Measurements from ENCODE around the gene SNAPIN.

SNAPIN gene, protein sequence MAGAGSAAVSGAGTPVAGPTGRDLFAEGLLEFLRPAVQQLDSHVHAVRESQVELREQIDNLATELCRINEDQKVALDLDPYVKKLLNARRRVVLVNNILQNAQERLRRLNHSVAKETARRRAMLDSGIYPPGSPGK

DNA sequence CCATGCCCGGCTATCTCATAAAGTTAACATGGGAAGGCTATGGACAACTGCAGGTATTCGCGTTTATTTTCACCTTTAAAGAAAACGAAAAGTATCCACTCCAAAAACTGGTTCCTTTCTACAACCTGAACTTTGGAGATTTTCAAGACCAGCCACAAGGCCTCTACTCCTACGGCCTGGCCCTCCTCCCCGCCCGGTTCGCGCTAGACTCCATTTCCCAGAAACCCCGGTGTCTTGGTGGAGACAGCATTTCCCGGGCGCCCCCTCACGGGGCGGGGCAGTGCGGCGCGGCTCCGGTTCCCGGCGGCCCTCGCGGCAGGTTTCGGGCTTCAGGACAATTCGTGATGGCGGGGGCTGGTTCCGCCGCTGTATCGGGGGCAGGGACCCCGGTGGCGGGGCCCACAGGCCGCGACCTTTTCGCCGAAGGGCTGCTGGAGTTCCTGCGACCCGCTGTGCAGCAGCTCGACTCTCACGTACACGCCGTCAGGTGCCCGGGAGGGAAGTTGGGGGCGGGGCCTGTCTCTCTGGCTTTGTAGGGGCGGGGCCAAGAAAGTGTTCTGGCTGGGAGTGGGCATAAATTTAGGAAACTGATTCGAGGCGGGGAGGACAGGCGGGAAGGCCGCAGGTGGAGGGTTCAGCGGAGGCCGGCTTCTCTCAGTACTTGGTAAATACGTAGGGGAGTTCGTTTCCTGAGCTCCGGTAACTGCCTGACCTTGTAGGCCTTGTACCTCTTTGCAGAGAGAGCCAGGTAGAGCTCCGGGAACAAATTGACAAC lies at the start of gene SNAPIN:
Gene SNAPIN (plus strand): TSS at position 304 of the 775 bp plus-strand sequence. CDS start 41 bp downstream, at position 345.
- DNase-seq, result peak; percentile 92 to 99

DNA sequence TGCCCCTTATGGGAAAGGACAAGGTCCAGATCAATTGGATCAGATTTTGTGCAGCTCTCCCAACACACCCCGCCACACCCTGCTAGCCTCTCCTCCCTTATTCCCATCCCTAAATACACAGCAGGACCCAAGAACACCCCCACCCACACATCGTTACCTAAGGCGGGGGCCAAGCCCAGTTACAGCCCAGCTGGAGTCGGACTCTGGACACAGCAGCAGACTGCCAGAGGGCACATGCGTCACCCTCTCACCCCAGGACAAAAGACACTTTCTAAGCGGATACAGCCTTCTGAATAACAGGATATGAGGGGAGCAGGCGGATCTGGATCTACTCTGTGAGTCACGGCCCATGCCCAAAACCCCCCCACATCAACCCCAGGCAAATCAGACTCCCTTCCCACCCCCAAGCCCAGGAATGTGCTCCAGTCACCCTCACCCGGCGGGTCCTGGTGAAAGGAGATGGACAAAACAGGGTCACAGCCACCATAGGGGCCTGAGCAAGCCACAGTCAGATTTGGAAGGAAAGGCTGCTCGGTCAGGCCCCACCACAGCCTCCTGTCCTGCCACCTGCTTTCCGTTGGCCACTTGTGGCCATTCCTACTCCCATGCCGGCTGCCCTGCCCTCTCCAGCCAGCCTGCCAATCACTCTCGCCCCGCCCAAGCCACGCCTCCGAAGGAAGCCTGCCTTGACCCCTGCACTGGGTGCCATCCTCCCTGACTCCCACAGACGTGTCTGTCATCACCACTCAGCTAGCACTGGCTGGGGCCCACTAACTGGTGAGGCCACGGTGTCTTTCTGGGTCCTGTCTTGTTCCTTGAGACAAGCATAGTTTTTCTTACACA lies 49.5 kb upstream of the SNAPIN start:
- DNase-seq, result no peak

DNA sequence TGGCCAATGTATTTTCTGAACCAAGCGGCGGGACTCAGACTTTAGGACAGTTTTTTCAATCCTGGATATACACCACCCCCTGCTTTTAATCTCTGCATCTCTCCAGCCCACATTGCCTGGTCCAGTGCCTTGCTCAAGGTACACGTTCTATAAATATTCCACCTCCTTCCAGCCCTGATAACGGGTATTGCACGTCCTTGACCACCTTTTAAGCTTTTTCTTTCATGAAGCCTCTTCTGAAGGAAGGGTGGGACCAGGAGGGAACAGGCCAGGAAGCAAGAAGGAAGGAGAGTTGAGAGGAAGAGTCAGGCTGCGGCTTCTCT lies 49.0 kb upstream of the SNAPIN start:
- DNase-seq, result no peak

DNA sequence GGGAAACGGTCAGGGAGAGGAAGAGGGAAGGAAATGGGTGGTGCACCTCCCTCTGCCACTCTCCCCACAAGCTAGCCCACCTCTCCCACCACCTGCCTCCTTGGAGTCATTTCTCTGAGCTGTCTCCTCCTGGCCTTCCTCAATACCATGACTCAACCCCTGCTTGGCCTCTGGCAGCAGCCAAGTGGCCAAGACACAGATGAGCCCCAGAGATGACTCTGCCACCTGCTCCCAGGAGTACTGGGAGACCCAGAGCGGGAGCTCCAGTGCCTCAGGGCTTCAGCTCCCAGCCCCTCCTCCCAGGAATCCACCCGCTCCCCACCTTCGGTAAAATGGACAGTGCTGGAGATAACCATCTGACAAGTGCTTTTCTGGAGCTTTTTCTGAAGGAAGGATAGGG lies 48.2 kb upstream of the SNAPIN start:
- DNase-seq, result no peak

DNA sequence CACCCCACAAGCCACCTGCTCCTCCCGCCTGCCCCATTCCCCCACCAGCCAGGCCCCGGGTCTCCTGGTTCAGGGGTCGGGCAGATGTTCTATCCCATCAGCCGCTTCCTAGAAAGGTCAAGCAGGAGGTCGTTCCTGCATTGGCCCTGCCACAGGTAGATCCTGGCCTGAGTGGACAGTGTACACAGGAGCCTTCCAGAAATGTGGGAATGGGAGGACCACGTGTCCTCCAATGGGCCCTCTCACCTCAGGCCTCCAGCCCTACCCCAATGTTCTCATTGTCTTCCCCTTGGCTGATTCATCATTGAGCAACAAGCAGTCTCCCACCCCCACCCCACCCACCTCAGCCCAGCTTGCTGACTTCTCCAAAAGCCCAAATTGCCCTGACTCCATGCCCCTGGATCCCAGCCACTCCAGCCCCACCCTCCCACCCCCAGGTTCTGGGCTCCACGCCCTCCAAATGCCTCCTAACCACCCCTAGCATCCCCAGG lies 47.6 kb upstream of the SNAPIN start:
- no peak for DNase-seq

DNA sequence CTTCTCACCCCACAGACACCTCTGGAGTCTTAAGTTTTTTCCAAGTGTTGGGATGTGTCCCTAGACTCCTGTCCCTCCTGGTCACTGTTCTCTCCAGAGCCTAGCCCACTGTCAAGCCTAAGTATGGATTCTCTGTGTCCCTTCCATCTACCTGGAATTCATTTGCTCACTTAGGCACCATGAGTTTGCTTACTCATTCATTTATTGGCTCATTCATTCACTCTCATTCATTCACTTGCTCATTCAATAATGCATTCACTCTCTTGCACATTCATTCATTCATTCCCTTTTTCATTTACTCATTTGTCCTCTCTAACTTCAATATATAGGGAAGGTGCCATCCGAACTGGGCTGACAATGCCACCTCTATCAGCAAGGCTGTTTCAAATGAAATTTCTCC lies 47.1 kb upstream of the SNAPIN start:
- no peak for DNase-seq

DNA sequence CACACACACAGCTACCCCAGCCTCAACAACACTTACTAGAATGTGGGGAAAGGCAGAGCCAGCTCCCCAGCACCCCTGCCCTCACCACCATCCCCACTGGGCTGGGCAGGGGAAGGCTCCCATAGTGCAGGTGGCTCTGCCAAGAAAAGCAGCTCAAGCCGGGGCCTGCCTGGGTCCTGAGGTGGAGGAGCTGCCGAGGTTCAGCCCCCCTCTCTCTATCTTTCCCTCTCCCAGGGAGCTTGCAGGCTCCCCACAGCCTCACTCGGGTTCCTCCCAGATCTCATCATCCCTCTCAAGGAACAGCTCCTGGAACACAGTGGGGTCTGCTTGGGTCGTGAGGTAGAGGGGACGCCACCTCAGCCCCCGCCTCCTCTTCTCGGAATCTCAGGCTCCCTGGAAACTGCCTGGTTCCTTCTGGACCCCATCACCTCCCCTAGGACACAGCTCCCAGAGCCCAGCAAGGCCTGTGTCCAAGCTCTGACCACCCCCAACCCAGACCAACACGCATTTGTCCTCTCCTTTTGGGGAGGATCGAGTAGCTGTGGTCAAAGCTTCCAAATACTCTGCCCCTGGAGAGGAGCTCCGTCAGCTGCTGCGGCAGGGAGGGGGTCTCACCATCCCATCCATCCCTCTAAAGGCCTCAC lies 46.3 kb upstream of the SNAPIN start:
- no peak for DNase-seq

DNA sequence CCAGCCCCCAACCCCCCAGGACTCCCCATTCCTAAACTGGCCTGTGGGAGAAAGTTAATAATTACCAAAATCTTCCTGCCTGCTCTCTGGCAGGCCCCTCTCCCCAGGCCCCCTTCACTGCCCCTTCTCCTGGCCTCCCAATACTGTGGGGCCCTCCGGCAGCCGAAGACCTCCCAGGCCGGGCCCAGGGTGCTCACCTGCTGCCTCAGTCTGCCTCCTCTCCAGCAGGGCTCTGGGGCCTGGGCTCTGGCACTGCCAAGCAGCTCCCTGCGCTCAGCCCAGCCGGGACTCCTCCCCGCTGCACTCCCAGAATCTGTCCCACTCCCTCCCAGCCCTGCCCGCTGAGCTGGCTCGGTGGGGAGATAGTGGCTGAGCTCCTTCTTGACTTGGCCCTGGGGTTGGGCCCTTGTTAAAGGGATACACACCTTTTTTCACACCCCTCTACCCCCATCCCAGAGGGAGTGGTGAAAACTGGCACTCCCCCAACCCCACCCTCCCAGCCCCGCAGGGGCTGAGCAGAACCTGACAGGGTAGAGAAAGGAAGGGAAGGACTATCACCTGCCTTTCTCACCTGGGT lies 45.7 kb upstream of the SNAPIN start, which contains the start of gene S100A16:
Gene S100A16 (minus strand): TSS at position 383 of the 577 bp plus-strand sequence. CDS start 4,986 bp downstream, outside the sequence.
- DNase-seq, result peak in 1 of 2 experiments; percentile 65

DNA sequence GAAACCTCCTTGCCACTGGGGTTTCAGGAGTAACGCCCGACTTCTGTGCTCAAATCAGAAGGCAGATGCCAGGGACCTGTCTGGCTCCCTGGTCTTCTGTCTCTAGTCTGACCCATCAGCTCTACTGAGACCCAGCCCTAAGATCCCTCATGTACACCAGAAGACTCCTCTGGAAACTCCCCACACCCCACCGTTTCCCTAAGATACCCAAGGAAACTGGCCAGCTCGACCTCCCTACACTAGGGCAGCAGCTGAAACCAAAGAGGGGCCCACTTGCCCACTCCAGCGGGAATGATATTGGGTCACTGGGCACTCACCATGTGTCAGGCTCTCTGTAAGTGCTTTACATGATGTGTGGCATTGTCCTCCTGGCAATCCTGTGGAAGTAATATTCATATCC lies 45.1 kb upstream of the SNAPIN start:
- no peak for DNase-seq

DNA sequence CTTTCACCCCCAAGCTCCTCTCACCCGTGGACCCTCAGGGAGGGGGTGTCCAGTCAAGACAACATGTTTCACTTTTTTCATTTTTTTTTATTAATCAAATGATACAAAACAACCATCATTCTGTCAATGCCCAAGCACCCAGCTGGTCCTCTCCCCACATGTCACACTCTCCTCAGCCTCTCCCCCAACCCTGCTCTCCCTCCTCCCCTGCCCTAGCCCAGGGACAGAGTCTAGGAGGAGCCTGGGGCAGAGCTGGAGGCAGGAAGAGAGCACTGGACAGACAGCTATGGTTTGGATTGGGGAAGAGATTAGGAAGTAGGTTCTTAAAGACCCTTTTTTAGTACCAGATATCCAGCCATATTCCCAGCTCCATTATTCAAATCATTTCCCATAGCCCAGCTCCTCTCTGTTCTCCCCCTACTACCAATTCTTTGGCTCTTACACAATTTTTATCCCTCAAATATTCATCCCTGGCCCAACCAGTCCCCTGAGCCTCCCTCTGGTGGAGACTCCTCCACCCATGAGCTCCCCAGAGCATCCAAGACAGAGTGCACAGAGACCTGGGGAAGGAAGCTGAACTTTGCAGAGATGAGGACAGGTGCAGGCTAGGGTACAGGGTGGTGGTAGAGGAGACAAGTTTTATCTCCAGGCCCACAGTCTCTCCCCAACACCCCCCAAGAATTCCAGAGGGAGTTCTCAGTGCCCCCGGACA lies 44.2 kb upstream of the SNAPIN start:
- DNase-seq, result no peak

DNA sequence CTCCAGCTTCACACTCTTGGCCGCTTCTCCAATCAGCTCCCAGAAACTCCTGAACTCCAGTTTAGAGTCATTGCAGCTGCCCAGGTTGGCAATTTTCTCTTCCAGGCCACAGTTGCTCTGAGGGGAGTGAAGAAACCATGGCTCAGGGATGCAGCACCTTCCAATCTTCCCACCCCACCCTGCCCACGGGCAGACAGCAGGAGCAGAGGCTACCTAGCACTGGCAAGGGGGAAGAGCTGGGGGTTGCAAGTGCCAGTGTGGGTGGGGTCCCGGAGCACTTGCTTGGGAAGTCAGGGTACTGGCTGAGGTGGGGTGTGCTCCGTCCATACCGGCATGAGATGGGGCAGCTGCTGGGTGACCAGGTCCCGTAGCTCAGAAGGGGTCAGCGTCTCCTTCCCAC lies 43.6 kb upstream of the SNAPIN start:
- DNase-seq, result no peak

DNA sequence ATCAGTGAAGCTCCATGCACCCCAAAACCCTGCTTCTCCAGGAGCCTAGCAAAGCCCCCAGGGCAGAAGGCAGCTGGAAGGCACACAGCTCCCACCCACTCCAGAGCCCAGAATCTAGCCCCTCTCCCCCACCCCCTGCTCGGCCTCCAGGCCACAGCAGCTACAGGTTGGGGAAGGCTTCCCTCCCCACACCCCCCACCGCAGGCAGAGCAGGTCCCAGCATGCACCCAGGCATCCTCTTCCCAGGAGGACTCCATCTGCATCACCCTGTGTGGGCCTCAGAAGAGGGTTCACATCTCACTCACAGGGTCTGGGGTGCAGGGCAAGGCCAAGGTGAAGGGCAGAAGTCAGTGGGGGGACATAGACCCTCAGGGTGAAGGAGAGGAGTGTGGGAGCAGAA lies 43.1 kb upstream of the SNAPIN start:
- no peak for DNase-seq

DNA sequence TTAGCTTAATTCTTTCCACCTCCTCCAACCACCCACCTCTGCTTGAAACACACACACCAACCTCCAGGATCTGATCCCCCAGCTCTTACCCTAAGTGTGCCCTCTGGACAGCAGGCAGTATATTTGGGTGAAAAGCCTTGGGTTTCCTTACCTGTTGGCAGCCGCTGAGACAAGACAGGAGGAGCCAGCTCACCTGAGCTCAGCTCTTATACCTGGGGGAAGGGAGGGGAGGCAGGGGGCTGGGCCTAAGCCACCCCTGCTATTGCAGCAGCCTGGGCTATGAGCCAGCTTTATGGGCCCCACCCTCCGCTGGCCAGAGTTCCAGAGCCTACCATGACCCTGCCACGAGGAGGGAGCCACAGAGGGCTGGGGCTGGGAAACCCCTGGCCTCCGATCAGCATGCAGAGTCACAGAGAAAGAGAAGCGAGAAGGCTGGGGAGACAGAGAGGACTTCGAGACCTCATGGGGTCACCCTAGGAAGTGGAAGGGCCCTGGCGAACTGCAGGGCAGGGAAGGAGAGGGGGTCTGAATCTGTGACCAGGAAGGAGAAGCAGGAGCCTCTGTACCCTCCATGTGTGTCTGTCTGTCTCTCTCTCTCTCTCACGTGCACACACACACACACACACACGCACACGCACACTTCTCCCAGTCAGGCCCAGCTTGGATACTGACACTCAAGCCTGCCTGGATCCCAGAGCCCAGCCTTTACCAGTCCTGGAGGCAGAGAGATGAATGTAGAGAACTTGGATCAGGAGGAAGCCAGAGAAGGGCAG lies 42.2 kb upstream of the SNAPIN start, which contains the start of gene S100A14:
Gene S100A14 (minus strand): TSS at position 182 of the 773 bp plus-strand sequence. CDS start 467 bp downstream, outside the sequence.
- no peak for DNase-seq

DNA sequence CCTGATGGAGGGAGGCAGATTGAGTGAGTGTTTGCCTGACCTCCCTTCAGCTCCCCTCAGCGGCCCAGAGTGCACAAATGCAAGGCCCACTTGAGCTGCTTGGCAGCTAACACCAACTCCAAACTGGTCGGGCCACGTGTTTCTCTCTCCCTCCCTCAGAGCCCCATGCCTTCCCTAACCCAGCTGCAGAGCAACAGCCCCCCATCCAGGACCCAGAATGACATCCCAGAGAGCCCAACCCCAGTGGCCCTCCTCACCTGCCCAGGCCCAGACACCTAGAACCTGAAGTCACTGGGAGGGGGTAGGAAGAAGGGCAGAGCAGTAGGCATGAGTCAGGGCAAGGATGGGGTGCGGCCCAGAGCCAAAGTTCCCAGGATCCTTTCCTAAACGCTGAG lies 41.6 kb upstream of the SNAPIN start:
- no peak for DNase-seq

DNA sequence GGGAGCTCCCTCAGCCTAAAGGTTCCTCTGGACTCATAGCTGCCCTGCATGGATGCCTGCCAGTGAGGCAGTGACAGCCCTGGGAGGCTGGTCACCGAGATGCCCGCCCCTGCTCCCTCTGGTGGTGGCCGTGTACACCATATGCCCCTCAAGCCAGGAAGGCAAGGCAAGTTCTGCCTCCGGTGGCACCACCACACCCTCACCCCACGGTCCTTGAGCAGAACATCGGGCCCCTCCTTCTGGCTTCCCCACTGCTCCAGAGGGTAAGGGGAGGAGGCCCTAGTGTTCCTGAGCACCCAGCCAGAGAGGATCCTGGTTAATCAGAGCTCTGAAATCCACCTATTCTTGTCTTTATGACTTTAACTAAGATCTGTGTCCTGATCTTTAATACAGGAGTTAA lies 40.8 kb upstream of the SNAPIN start:
- DNase-seq, result no peak

DNA sequence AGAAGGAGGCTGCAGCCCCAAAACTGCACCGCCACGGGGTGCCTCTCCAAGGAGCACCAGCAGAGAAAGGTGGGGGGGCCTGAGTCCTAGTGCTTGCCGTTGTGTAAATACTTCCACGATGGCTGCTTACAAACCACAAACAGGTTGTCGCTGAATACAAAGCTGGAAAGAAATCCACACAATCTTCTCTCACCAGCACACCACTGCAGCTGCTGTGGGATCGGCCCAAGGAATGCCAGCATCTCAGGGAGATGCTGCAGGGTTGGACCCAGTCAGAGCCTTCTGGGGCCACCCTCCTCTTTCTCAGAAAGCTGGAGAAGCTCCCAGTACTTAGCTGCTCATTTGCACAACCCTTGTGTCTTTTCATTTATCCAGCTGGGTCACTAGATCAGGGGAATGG lies 39.3 kb upstream of the SNAPIN start:
- no peak for DNase-seq

DNA sequence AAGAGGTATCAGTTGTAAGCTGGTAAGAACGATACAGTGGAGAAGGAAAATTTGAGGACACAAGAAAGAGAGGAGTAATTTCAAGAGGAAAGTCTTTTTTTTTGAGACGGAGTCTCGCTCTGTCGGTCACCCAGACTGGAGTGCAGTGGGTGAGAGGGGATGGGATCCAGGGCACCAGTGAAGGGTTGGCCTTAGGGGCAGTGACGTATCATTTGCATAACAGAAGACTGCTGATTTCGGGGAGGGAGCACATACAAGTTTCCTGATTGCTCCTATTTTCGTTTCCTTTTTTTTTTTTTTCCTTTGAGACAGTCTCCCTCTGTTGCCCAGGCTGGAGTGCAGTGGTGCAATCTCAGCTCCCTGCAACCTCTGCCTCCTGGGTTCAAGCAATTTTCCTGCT lies 35.4 kb upstream of the SNAPIN start:
- DNase-seq, result no peak

DNA sequence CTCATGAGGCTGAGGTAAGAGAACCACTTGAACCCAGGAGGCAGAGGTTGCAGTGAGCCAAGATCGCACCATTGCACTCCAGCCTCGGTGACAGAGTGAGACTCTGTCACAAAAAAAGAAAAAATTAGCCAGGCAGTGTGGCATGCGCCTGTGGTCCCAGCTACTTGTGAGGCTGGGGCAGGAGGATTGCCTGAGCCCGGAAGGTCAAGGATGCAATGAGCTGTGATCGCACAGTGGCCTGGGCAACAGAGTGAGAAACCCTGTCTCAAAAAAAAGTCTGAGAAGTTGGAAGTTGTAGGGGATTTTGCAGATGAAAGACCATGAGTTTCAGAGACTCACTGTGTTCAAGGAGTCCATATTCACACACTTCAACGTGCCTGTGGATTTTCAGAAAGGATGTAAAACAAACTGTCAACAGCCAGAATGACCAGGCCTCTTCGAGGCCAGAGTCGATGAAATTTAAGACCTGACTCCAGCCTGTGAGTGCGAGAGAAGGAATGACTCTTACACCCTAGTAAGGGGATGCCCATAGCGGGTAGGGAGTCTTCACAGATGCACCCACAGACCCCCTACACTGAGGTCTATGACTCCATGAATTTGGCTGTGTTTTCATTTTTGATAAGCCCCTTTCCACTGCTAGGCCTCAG lies 33.4 kb upstream of the SNAPIN start:
- no peak for DNase-seq

DNA sequence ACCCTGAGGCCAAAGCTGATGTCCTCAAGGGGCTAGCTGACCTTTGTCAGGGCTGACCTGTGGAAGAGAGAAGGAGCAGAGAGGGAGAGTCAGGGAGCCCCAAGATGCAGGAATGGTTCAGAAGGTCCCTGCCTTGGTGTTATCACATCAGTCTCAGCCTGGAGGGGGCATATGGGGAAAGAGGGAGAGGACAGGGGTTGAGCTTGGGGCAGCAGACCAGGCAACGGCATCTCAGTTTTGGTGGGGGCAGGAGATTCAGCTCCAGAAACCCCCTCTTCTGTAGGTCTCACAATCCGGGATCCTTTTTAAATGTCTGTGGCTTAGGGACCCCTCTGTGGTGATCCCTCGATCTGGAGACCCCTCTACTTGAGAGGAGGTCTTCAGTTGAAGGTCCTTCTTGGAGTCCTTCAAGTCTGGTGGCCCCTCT lies 32.0 kb upstream of the SNAPIN start:
- no peak for DNase-seq

DNA sequence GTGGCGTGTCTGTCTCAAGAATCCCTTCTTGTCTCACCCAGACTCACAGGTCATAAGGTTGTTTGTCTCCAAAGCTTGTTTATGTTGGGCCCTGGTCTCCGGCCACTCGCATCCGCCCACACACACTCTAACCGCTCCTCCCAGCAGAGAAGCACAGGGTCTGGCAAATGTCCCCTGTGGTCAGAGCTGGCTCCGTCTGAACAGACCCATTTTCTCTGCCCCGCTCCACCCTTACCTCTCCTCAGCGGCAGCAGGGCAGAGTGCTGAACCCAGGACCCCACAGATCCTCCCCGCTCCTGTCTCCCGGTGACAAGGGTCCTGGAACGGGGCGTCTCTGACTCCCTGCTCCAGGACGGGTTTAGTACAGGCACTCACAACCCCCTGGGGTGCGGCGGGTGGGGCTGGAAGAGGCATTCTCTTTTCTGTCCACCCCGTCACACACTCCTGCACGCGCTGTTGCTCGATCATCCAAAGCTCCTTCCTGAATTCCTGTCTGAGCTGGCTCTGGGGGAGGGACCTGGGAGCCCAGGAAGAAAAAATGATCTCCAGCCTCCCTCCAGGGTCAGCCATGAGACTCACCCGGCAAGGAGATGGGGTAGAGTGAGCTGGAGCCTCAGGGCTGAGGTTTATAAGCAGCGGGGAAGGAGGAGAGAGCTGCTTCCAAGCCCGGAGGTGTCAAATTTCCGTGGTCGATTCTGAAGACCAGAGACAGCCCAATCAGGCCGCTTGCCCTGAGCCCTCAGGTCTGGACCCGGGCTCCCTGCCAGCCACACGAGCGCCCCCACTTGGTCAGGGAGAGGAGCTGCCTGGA lies 31.4 kb upstream of the SNAPIN start, which contains the start of gene S100A13:
Gene S100A13 (minus strand): TSS at position 602 of the 811 bp plus-strand sequence. CDS start 1,033 bp downstream, outside the sequence.
- DNase-seq, result peak; percentile 96 to 99
